ENCODE measurements around the gene SEMA5A.

SEMA5A gene

GRCh38 chr5:9337928-9338595, 207.8 kb downstream of the SEMA5A start:
- no peak for DNase-seq (ENCODE audit: low read depth in 2 of 3, low spot score in 2 of 3)

- no peak for DNase-seq (ENCODE audit: low read depth in 2 of 3, low spot score in 2 of 3)
Measured at GRCh38 chr5:9335754-9336495, 209.9 kb downstream of the SEMA5A start.

DNA sequence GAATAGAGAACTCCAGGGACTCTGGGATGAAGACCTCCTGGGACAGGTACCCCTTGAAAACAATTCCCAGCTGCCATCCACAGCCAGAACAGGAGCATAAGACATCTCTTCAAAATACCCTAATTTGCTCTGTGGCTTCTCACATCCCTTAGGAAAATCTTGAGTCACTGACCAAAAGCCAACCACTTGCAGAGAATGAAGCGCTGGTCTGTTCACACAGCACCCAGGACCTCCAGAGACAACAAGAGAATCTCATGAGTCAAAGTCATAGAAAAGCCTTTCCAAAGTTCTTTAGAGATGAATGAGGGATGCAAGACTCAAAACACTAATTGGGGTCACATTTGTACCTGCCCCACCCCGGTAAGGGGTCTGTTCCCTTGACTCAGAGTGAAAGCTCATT, 210.6 kb downstream of the SEMA5A start:
- no peak for DNase-seq (ENCODE audit: low read depth in 2 of 3, low spot score in 2 of 3)

GRCh38 chr5:9332026-9332425, 213.8 kb downstream of the SEMA5A start:
- no peak for DNase-seq (ENCODE audit: low read depth in 2 of 3, low spot score in 2 of 3)

GRCh38 chr5:9331372-9331771, 214.5 kb downstream of the SEMA5A start:
- DNase-seq (ENCODE audit: low read depth in 2 of 3, low spot score in 2 of 3) = no peak

GRCh38 chr5:9329125-9329524, 216.8 kb downstream of the SEMA5A start:
- DNase-seq (ENCODE audit: low read depth in 2 of 3, low spot score in 2 of 3) = no peak

DNA sequence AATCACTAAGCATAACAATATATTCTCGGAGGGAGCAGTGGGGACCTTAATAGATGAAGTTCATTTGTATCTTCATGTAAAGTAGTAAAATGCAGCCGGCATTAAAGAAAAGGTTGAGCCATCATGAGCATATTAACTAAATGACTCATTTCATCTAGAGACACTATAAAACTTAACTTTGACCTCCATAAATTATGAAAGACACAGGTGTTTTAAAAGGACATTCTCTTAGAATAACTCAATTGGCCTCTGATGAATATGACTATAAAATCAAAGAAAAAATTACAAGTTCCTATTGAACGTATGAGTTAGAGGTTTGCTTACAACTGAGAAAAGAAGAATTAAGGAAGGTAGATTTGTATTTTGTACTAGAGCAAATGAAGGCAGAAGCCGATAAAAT, 220.3 kb downstream of the SEMA5A start:
- DNase-seq (ENCODE audit: low read depth in 2 of 3, low spot score in 2 of 3) = no peak

DNA sequence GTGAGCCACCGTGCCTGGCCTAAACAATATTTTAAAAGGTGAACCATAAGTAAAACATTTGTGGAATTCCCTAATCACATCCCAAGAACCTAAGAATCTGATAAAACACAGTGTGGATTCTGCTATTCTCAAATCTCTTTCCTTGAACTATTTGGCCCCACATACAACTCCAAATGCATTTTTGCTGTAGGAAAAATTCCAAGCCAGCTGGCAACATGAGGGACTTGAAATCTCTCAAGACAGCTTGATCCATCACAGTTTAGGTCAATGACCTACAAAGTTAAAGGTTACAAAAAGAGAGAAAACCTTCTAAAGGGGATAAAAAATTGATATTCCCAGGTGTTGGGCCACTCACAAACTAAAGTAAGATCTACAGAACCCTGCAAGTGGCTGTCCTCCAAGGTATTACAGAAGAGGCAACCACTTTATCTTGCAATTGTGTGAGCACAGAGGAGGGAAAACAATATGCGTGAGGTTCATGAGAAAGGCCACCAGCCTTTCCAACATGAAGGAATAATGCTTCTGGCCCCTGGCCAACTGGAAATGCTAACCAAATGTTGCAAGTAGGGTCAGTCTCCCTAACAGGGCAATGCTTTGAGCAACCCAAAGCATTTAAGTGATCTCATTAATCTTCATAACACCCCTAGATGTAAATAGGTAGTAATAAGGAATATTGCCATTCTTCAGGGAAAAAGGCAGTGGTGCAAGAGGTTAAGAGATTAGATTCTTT, 221.4 kb downstream of the SEMA5A start:
- DNase-seq (ENCODE audit: low read depth in 2 of 3, low spot score in 2 of 3) = no peak

DNA sequence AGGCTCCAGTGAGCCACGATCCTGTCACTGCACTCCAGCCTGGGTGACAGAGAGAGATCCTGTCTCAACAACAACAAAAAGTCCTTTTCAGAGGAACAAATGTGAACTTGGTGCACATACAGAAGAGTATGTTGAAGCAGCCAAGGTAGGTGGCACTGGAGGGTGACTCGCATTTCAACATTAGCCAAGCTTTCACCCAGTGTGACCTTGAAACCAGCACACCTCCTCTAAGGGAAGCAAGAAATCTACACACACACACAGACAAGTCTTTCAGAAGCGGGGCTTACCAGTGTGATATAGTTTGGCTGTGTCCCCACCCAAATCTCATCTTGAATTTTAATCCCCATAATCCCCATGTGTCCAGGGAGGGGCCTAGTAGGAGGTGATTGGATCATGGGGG, 225.2 kb downstream of the SEMA5A start:
- no peak for DNase-seq (ENCODE audit: low read depth in 2 of 3, low spot score in 2 of 3)

GRCh38 chr5:9318031-9318430, 227.8 kb downstream of the SEMA5A start:
- no peak for DNase-seq (ENCODE audit: low read depth in 2 of 3, low spot score in 2 of 3)

DNA sequence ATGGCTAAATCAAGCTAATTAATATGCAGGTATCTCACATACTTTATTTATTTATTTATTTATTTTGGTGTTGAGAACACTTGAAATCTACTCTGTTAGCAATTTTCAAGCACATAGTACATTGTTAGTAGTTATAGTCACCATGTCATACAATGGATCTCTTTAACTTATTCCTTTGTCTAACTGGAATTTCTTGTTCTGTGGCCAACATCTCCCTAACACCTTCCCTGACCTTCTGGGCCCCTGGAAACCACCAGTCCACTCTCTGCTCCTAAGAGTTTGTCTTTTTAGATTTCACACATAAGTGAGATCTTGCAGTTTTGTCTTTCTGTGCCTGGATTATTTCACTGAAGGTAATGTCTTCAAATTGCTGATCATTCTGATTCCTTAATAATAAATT, 229.1 kb downstream of the SEMA5A start:
- no peak for DNase-seq (ENCODE audit: low read depth in 2 of 3, low spot score in 2 of 3)

DNA sequence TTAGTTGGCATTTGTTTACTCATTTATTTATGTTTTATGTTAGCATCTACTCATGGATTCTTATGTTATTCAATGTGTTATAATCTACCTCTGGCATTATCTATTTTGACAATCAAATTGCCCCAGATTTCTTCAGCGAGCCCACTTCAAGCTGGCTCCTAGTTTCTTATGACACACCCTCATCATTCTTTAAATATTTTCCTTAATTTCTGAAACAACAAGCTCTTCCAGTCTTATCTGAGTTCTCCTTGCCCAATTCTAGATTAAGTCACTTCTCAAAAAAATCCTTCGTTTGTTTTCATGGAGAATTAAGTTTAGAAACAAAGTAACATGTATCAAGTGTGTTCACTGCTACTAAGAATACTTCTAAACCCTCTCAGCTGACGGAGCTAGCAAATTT, 229.8 kb downstream of the SEMA5A start:
- DNase-seq (ENCODE audit: low read depth in 2 of 3, low spot score in 2 of 3) = no peak

DNA sequence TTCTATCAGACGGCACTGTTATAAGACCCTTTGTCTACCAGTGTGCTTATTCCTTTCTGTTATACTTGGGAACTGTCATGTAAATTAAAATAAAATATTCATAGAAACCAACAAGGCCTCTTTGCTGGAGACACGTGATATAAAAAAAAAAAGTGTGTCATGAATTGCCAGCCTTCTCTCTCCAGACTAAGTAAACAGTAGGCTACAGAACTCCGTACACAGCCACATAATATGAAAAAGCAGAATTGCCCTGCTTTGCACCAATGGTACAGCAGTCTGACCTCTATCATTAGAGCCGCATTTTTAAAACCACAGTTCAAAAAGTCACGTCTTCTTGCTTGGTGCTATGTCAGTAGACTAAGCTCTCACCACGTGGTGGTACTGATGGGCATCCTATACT, 231.3 kb downstream of the SEMA5A start:
- DNase-seq (ENCODE audit: low read depth in 2 of 3, low spot score in 2 of 3) = no peak

- no peak for DNase-seq (ENCODE audit: low read depth in 2 of 3, low spot score in 2 of 3)
Measured at GRCh38 chr5:9313751-9314150, 232.1 kb downstream of the SEMA5A start.

GRCh38 chr5:9307150-9307549, 238.7 kb downstream of the SEMA5A start:
- DNase-seq (ENCODE audit: low read depth in 2 of 3, low spot score in 2 of 3) = no peak

GRCh38 chr5:9302218-9302617, 243.7 kb downstream of the SEMA5A start:
- DNase-seq (ENCODE audit: low read depth in 2 of 3, low spot score in 2 of 3) = no peak

DNA sequence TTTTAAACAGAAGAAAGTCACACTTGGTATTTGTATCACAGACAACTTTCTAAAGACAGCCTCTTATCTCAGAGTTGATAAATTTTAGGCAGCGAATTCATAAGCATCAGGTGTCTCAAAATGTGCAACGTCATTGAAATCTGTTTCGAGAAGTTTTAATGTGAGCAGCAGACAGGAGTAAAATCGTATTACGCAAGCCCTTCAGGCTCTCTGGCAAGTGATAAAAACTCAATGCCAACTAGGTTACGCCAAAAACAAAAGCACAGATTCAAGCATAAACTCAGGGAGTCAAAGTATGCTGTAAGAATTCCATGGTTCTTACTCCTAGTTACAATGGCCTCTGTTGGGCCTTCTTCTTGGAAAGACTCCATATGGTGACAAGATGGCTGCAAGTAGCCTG, 244.7 kb downstream of the SEMA5A start:
- DNase-seq (ENCODE audit: low read depth in 2 of 3, low spot score in 2 of 3) = no peak

GRCh38 chr5:9297134-9297533, 248.7 kb downstream of the SEMA5A start:
- no peak for DNase-seq (ENCODE audit: low read depth in 2 of 3, low spot score in 2 of 3)

- no peak for DNase-seq (ENCODE audit: low read depth in 2 of 3, low spot score in 2 of 3)
Measured at GRCh38 chr5:9295466-9295801, 250.4 kb downstream of the SEMA5A start.

- DNase-seq (ENCODE audit: low read depth in 2 of 3, low spot score in 2 of 3) = no peak
Measured at GRCh38 chr5:9294793-9295465, 250.9 kb downstream of the SEMA5A start.

DNA sequence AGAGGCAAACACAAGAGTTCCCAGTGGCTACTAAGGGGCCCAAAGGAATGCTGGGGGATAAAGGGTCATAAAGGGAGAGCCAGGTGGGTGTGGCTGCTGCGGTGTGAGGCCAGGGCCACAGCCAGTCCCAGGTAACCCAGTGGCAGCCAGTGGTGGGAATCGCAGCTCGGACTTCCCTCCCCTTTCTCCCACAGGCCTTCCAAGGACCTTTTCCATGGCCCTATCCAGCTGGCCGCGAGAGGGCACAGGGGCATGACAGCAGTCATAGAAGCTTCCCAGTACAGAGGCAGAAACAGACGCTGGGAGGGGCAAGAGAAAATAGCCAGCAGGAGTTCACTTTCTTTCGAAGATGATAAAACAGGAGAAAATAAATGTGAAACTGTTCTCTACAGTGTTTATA, 257.6 kb downstream of the SEMA5A start:
- DNase-seq (ENCODE audit: low read depth in 2 of 3, low spot score in 2 of 3) = no peak

DNA sequence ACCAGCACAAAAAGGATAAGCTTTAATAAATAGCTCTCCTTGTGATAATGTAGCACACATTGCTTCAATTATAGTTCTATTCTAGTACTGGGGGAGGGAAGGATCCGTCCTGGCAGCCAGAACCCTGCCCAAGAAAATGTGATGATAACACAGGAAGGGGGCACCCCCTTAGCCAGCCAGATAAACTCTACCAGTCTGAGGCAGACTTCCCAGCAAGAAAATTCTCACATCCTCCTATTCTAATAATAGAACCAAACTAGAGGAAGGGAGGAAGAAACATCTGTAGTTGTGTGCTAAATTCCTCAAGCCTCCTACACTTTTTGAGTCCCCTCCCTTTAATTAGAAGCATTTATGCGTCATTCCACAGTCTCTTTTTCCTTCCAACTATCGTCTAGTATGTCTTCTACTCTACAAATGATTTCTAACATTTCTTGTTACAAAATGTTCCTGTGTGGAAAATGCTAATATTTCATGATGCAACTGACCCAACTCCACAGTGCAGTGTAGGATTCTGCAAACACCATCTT, 261.0 kb downstream of the SEMA5A start:
- no peak for DNase-seq (ENCODE audit: low read depth in 2 of 3, low spot score in 2 of 3)

Data from activated CD8-positive, alpha-beta memory T cell treated with anti-CD3 and anti-CD28 coated beads for 48 hours (primary cell).